GM21423 (cell line): ENCODE data around the gene DNAJB6.

Source experiments
- ATAC-seq: cut with Tn5 transposase; IDR thresholded peaks from one replicate; pipeline ENCODE4 v1.9.1; 2021; ENCODE audit warnings: mild to moderate bottlenecking, moderate library complexity; ENCODE audit not compliant: unreplicated experiment

DNAJB6 gene

GRCh38 chr7:157336383-157337315, at the start of gene DNAJB6:
Gene DNAJB6 (plus strand): TSS chr7:157337004. CDS start chr7:157358573, 21,569 bp downstream.
- peak; percentile 67 for ATAC-seq

DNA sequence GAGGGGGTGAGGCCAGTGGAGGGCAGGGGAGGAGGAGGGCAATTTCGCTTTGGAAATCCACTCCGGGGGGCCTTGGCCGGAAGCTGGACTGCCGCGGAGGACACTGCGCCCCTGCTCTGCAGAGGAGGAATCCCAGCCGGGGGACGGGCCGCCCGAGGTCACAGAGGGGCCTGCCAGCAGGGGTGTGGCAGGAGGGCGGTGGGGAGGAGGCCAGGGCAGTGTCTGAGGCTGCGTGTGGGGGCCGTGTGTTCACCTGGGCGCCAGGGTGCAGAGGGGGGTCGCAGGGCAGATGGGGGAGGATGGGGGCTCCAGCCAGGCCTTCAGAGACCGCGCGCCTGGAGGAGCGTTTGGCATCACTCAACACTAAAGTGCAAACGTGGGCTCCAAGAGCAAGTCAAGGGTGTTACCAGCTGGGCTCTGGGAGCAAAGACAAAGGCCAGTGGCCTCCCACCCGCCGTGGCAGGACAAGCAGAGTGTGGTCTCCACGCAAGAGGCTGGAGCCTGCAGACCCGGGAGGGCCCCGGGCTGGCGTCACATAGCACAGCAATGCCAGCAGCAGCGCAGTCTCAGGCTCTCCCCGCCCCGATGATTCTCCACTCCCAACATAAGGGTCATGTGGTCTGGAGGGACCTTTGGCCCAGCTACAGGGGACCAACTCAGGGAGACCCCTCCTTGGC, 45.3 kb upstream of the DNAJB6 start:
- ATAC-seq: no peak

GRCh38 chr7:157292258-157292657, 44.5 kb upstream of the DNAJB6 start:
- no peak for ATAC-seq

DNA sequence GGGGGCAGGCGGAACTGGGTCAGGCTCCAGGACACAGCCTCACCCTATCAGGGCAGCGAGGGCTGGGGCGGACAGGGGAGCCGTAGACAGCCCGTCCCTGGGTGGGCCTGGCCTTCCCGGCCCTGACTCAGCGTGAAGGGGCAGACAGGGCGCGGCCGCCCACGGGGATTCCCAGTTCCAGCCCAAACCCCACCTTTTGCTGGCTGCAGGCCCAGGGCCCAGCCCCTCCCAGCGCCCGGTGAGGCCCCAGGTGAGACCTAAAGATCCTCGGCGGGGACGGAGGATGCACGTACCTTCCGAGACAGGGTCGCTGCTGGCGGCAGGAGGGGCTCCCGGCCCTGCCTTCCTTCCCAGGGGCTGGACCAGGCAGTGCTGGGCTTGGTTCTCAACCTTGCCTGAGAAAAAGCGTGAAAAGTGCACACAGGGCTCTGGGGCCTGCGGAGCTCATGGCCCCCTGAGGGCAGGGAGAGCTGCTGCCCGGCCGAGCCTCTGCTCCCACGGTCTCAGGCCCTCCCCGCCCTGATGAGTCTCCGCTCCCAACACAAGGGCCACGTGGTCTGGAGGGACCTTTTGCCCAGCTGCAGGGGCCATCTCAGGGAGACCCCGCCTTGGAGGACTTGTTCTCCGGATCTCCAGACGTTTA, 43.9 kb upstream of the DNAJB6 start:
- no peak for ATAC-seq

DNA sequence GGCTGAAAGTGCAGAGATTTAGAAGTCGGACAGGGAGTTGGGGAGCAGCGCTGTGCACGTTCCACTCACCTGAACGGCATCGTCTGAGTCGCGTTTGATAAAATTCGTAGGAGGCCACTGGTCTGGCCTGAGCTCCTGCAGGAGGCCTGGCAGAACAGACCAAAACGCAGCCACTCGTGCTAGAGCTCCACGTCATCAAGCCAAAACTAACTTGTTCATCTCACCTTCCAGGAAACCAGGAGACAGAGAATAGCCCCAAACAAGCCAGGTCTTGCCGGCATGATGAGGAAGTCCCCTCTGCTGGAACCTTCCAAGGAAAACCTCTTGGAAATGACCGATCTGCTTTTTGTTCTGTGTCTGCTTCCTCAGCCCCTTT, 43.4 kb upstream of the DNAJB6 start:
- no peak for ATAC-seq

- ATAC-seq: no peak
Measured at GRCh38 chr7:157294773-157295172, 42.0 kb upstream of the DNAJB6 start.

DNA sequence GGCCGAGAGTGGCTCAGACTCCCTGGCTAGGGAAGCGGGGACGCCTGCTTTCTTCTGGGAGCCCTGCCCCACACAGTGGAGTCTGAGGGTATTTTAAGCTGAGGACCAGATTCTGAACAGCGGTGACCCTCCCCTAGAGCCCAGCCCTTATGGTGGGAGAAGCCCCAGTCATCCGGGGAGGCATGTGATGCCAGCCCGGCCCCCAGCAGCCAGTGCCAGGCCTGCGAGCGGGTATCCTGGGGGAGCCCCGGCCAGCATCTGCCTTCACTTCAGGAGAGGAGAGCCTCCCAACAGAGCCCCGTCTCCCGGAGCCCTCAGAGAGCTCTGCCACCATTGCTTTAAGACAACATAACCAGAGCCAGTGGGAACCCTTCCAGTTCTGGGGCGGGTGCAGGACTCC, 41.5 kb upstream of the DNAJB6 start:
- no peak for ATAC-seq

GRCh38 chr7:157297185-157297584, 39.6 kb upstream of the DNAJB6 start:
- ATAC-seq: no peak

- no peak for ATAC-seq
Measured at GRCh38 chr7:157299317-157299612, 37.5 kb upstream of the DNAJB6 start.

GRCh38 chr7:157299613-157300368, 37.0 kb upstream of the DNAJB6 start:
- ATAC-seq: no peak

DNA sequence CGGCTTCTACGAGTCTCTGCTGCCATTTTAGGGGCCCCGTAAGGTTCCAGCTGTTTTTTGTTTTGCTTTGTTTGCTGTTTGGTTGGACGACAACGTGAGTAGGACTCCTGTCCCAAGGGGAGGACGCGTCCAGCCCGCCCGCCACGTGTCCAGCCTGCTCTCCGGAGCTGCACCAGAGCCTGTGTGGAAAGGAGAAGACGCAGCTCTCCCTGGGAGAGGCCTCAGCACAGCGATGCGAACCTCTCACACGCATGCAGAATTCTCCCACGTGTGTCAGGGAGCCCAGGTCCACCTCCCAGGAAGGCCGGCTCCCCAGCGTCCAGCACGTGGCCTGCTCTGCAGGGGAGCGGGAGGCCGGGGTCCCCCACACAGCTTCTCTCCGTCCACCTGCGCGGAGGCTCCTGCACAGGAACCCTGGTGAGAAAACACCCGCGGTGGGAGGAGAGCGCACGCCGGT, 36.4 kb upstream of the DNAJB6 start:
- ATAC-seq: no peak

- ATAC-seq: no peak
Measured at GRCh38 chr7:157301610-157302120, 35.1 kb upstream of the DNAJB6 start.

DNA sequence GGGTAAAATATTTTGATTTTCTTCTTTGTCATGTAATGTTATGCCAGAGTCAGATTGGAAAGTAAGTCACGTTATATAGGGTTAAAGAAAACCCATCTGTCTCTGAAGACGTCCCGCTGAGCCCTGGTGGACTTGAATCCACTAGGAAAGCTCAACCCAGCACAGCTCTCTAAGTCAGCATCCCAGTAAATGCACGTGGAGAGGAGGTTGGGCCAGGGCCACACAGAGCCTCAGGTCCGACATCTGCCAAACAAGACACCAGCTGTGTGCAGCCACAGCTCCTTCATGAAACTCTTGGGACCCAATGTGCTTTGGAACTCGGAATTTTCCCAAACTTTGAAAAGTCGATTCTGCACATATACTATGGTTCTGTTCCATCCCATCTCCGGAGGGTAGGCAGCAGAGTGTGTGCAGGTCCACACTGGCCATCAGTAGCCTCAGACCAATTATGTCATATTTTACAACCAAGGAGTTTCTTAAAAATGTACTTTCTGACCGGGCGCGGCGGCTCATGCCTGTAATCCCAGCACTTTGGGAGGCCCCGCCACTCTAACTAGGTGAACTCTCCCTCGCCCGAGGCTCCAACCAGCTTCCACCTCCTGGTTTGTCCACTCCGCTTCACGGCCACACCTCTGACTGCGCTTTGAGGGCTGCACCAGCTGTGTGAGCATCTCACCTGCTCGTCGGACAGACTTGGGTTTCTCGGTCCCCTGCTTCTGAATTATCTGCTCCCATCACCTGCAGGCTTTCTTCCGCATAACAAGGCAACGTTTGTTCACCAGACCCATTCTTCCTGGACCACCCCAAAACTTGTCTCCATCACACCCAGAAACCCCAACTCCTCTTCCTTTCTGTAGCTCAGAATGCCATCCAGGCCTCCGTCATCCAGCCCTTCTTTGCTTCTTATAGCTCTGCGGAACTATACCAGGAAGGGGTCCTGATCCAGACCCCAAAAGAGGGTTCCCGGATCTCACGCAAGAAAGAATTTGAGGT, 29.7 kb upstream of the DNAJB6 start:
- ATAC-seq: no peak

DNA sequence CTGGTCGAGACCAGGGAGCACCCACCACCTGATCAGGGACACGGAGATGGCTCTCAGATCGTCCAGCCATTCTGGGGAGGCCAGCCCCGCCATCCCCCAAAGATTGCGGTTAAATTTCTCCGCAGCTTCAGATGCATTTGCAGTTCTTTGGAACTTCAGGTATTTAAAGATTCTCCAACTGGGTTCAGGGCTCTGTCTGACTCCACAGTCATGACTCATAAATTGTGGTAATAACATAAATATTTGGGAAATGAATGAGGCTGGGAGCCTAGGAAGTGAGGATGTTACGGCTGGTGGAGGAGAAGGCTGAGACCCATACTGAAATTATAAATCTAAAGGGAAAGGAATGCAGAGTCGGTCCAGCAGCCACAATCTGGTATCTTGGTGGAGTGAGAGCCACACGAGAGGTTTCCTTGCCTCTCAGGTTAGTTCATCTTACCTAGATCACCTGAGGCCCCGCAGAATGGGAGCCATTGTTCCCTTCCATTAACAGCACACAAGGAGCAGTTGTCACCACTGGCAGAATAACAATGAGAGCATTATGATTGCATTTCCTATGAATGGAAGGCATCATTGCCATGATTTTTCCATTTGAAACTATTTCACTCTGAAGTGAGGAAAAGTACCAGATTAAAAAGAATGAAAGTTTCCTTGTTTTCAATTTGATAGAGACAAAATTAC, 26.7 kb upstream of the DNAJB6 start:
- no peak for ATAC-seq

GRCh38 chr7:157310676-157311185, 26.1 kb upstream of the DNAJB6 start:
- ATAC-seq: no peak

DNA sequence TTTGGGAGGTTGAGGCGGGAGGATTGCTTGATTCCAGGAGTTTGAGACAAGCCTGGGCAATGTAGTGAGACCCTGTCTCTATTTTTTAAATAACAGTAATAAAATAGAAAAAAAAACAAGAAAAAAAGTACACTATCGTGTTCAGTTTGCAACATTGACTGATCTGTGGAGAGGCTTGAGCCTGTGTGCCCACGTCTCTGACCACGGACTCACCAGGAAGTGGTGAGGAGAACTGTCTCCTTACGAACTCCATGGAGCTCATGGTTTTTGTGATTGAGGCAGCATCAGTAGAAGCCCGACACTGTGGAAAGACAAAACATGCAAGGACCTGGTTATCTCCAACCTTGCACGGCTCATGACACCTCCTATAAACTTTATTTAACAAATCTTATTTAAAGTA, 23.9 kb upstream of the DNAJB6 start:
- no peak for ATAC-seq

- no peak for ATAC-seq
Measured at GRCh38 chr7:157313645-157314044, 23.2 kb upstream of the DNAJB6 start.

DNA sequence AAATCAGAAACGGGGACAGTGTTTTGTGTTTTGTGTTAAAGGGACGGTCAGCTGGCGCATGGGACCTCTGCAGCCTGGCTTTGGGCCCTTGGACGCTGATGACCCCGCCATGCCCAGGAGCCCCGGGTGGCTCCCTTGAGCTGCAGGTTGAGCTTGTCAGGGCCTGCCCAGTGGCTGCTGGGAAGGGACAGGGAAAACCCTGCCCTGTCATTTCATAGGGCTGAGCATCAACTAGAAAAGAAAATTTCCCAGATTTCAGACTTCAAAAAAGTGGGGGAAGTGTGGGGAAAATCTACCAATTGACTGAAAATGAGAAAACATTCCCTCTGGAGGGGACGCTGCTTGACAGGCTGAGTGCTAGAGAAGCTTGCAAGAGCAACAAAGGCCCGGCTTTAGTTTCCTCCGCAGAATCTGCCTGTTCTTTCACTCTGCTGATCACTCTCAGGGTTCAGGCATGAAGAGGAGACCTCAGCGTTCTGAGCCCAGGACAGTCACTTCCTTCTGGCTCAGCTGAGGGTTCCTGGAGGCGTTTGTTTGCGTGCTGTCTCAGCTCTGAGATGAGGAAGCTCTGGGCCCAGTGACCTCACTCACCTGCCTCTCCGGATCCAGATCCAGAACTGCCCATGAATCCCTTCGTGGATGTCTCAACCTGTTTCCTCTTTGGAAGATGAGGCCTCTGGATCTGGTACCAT, 18.6 kb upstream of the DNAJB6 start:
- ATAC-seq: peak; percentile 75
